GM12878 (cell line): ENCODE results near the gene POU2F1. TPM values are rescaled to one million over a fixed set of nuclear protein-coding genes. Genes with fewer than 3 reads are reported as not detected.
A peak's percentile ranks its signal among the peaks of the same experiment; 100 is the strongest.

Experiments
- ATAC-seq: fragments of 200-7000 bp; cut with Tn5 transposase; 3 replicates; pipeline ENCODE4 v1.9.1; 2020; ENCODE audit warnings: mild to moderate bottlenecking, moderate library complexity
- BruUV-seq: library from RNA; stranded (reverse); fragments of 400-500 nt; replicated peaks from 2 replicates; lab custom pipeline; 2021; lab: Mats Ljungman, UMichigan
- CTCF ChIA-PET: fragments of 300-600 bp; sonication (Branson Sonifier 250); formaldehyde crosslinking; extraction: SDS; loops from one replicate; lab custom pipeline; 2021; ENCODE audit warnings: inconsistent platforms; lab: Yijun Ruan, JAX
- POLR2A ChIA-PET: fragments of 350-600 bp; formaldehyde crosslinking; extraction: SDS; loops from one replicate; lab custom pipeline; 2021; ENCODE audit warnings: inconsistent platforms; lab: Charles Lee
- RAD21 ChIA-PET: fragments of 300-600 bp; sonication (Branson Sonifier 250); formaldehyde crosslinking; loops from one replicate; lab custom pipeline; 2023; ENCODE audit warnings: antibody characterized with exemption; ENCODE audit not compliant: unreplicated experiment; lab: Charles Lee
- SMC1A ChIA-PET: fragments of 300-600 bp; sonication (Branson Sonifier 250); formaldehyde crosslinking; loops from one replicate; lab custom pipeline; 2023; ENCODE audit not compliant: unreplicated experiment, uncharacterized antibody; lab: Charles Lee
- DNase-seq: peaks from one replicate; pipeline ENCODE4 v3.0.0-alpha.2; 2011; ENCODE audit warnings: low read depth, low spot score
- FAIRE-seq: peaks from 3 replicates; lab custom pipeline; 2011; peaks lifted over from hg19 to GRCh38; lab: Jason Lieb, UNC
- H2AFZ ChIP-seq: 2 replicates; pipeline ENCODE4 v1.6.0; 2011; ENCODE audit warnings: low read depth, low read length, control low read depth; ENCODE audit not compliant: control insufficient read depth
- H3K27ac ChIP-seq: 2 replicates; pipeline ENCODE4 v1.5.1; 2011; ENCODE audit warnings: control low read depth; ENCODE audit not compliant: control insufficient read depth, insufficient read depth
- H3K27me3 ChIP-seq, 2 experiments: replicated peaks in 1 of 2; 2 replicates each; pipeline versions ENCODE4 v1.6.0 to v1.6.1; 2011; ENCODE audit warnings: low read length in 1 of 2; ENCODE audit not compliant: control insufficient read depth in 2 of 2, insufficient read depth in 2 of 2
- H3K36me3 ChIP-seq, 2 experiments: 2 replicates each; pipeline ENCODE4 v1.5.1; 2011; ENCODE audit warnings: low read length in 1 of 2; ENCODE audit not compliant: control insufficient read depth in 2 of 2, insufficient read depth in 2 of 2
- H3K4me1 ChIP-seq: 2 replicates; pipeline ENCODE4 v1.6.1; 2011; ENCODE audit warnings: mild to moderate bottlenecking, low read length, moderate library complexity, mixed read lengths; ENCODE audit not compliant: control insufficient read depth, insufficient read depth
- H3K4me2 ChIP-seq: 2 replicates; pipeline ENCODE4 v1.6.0; 2011; ENCODE audit warnings: control low read depth; ENCODE audit not compliant: control insufficient read depth, insufficient read depth
- H3K4me3 ChIP-seq: fragments of 200-600 bp; sonication (generic); 2 replicates; pipeline ENCODE4 v1.5.1; 2016
- H3K79me2 ChIP-seq: 2 replicates; pipeline ENCODE4 v1.6.0; 2011; ENCODE audit warnings: low read length; ENCODE audit not compliant: control insufficient read depth, insufficient read depth
- H3K9ac ChIP-seq: 2 replicates; pipeline ENCODE4 v1.8.0; 2011; ENCODE audit warnings: low read length, control low read depth, mixed read lengths; ENCODE audit not compliant: control insufficient read depth, insufficient read depth
- H3K9me3 ChIP-seq: replicated peaks from 3 replicates; pipeline ENCODE4 v1.5.1; 2011; ENCODE audit warnings: mild to moderate bottlenecking, low read length; ENCODE audit not compliant: control insufficient read depth, insufficient read depth
- H4K20me1 ChIP-seq: 2 replicates; pipeline ENCODE4 v1.6.0; 2011; ENCODE audit not compliant: control insufficient read depth, insufficient read depth
- GABPA ChIP-seq: IDR thresholded peaks from 2 replicates; pipeline ENCODE4 v1.6.1; 2014; ENCODE audit warnings: antibody characterized with exemption, low read depth, mild to moderate bottlenecking, inconsistent platforms
- MEF2A ChIP-seq: IDR thresholded peaks from 2 replicates; pipeline ENCODE4 v1.6.1; 2011; ENCODE audit warnings: low read depth, mild to moderate bottlenecking, low read length, moderate library complexity; ENCODE audit not compliant: insufficient read depth
- MEF2B ChIP-seq: fragments of 450-650 bp; IDR thresholded peaks from 2 replicates; pipeline ENCODE4 v1.6.1; 2018; ENCODE audit warnings: mild to moderate bottlenecking, moderate library complexity; ENCODE audit not compliant: partially characterized antibody, poor library complexity, severe bottlenecking
- MTA2 ChIP-seq: fragments of 450-650 bp; IDR thresholded peaks from 2 replicates; pipeline ENCODE4 v1.6.1; 2016; ENCODE audit warnings: low read depth, mild to moderate bottlenecking, moderate library complexity
- POLR2AphosphoS5 ChIP-seq: IDR thresholded peaks from 2 replicates; pipeline ENCODE4 v1.6.1; 2011; ENCODE audit warnings: mild to moderate bottlenecking, low read length, inconsistent platforms
- RUNX3 ChIP-seq: IDR thresholded peaks from 2 replicates; pipeline ENCODE4 v1.6.1; 2012; ENCODE audit warnings: low read length, inconsistent platforms
- STAT3 ChIP-seq: IDR thresholded peaks from 2 replicates; pipeline ENCODE4 v1.6.1; 2011; ENCODE audit warnings: low read depth, low read length, improper control_type of control experiment
- TAF1 ChIP-seq: IDR thresholded peaks from 2 replicates; pipeline ENCODE4 v1.6.1; 2011; ENCODE audit warnings: mild to moderate bottlenecking, low read depth, low read length, borderline replicate concordance
- USF2 ChIP-seq: IDR thresholded peaks from 2 replicates; pipeline ENCODE4 v1.6.1; 2011; ENCODE audit warnings: low read depth, low read length, improper control_type of control experiment, borderline replicate concordance
- YBX1 ChIP-seq: fragments of 450-650 bp; IDR thresholded peaks from 2 replicates; pipeline ENCODE4 v1.6.1; 2016; ENCODE audit warnings: antibody characterized with exemption
- ZNF274 ChIP-seq: IDR thresholded peaks from one replicate; pipeline ENCODE4 v1.8.0; 2011; ENCODE audit not compliant: insufficient read length, insufficient read depth
- ZZZ3 ChIP-seq: IDR thresholded peaks from 2 replicates; pipeline ENCODE4 v1.6.1; 2011; ENCODE audit warnings: low read depth; ENCODE audit not compliant: control insufficient read depth, insufficient read length
- whole genome bisulfite sequencing: methylation state at CpG from one replicate; pipeline ENCODE4 v1.1.6; 2016; ENCODE audit warnings: low lambda C conversion rate; ENCODE audit not compliant: insufficient replicate concordance, insufficient coverage; ENCODE audit errors: missing lambda C conversion rate; 5-methylcytosine and 5-hydroxymethylcytosine counted together
- in situ Hi-C: fragments of 300-500 bp; cut with MboI; formaldehyde crosslinking; loops from 9 replicates; pipeline ENCODE4 v1.14.3; 2018; ENCODE audit warnings: mixed read lengths
- intact Hi-C: fragments of 100-400 bp; cut with micrococcal nuclease; formaldehyde crosslinking; loops from one replicate; pipeline ENCODE4 v1.14.2; 2022; ENCODE audit not compliant: unreplicated experiment
- polyA plus RNA-seq, 11 experiments: library from polyadenylated mRNA; depleted of rRNA in 4 of 11; unstranded in 6 of 11; stranded (reverse) in 5 of 11; fragments of >200 nt; fragmentation: Nextera tagmentation in 4 of 11; fragmentation: Illumina TruSeq in 1 of 11; extraction: Ambion mirVana in 4 of 11; extraction: Trizol in 1 of 11; gene quantifications; 1 replicate in 1 of 11; 2 replicates in 10 of 11; pipeline versions ENCODE4 v1.2.1 to v1.2.3, GENCODE V29; 2011 to 2016; ENCODE audit warnings: inconsistent platforms in 2 of 11, missing spikeins in 2 of 11, low read depth in 1 of 11
- total RNA-seq, 4 experiments: library from RNA; depleted of rRNA in 3 of 4; stranded (reverse); fragments of >200 nt in 3 of 4; fragmentation: Illumina TruSeq in 1 of 4; extraction: Trizol in 1 of 4; gene quantifications; 2 replicates each; pipeline versions ENCODE4 v1.2.1 to v1.2.3, GENCODE V29; 2013 to 2021

POU2F1 gene
- total and polyA plus RNA-seq, 10 of the 15 experiments (the other 5 are each of a cell fraction or from before 2014, with no cell fraction given), result 2.5 to 21.7 (median 12.5) TPM

- Histone ChIP-seq H3K4me2 (peak overlapping the region; percentile 71), H3K9ac (no peak overlapping the region), H4K20me1 (no peaks in the 10 kb centered on the region), H3K4me1 (peaks cover 21% of the 10 kb centered on the region), H3K27ac (no peak overlapping the region; the same call in 1 of the 2 replicates), H3K4me3 (no peak overlapping the region), H3K9me3 (no peaks in the 10 kb centered on the region), H3K36me3 (no peaks in the 10 kb centered on the region), H3K79me2 (peaks cover 47% of the 10 kb centered on the region)
- CTCF ChIA-PET, result interaction anchor here (3.0 to 4.0 kb wide), 2 partner anchors 14 to 29 kb away, joined by 10 to 21 read pairs; partner anchors contain the start of gene POU2F1
- SMC1A ChIA-PET, result interaction anchor here (2.7 to 6.2 kb wide), 3 partner anchors 9 to 16 kb away, joined by 12 to 73 read pairs (median 57); no protein-coding TSS in a partner anchor
- 84% methylated on average over 4 of the region's 4 CpGs for WGBS
- no peak for ATAC-seq
- intact Hi-C loops (no loop called here), in situ Hi-C loops (no loop called here)
- FAIRE-seq, result no peak
- BruUV-seq, result no TSS peak
- RAD21 ChIA-PET, result interaction anchor here (2.2 kb wide), 1 partner anchor 16 kb away, joined by 9 read pairs; no protein-coding TSS in a partner anchor
- TF ChIP-seq ZZZ3 (no peak), MEF2B (no peak), POLR2AphosphoS5 (no peak), ZNF274 (no peak), TAF1 (no peak), RUNX3 (no peak), MEF2A (no peak), STAT3 (no peak), MTA2 (no peak), YBX1 (no peak), USF2 (no peak), GABPA (no peak)
- TF ChIP-seq, all 136 proteins: peak for 0
- POLR2A ChIA-PET, result interaction anchor here (0.5 to 1.5 kb wide), 3 partner anchors 16 to 94 kb away, joined by 4 to 10 read pairs (median 4); partner anchors contain the start of gene POU2F1
- Histone ChIP-seq H3K27me3 (no peaks in the 10 kb centered on the region), H2AFZ (no peak overlapping the region)
- no peak for DNase-seq
Measured at GRCh38 chr1:167248707-167249642, 28.3 kb downstream of the POU2F1 start.
